Measurements from ENCODE around the gene PODN. TPM values are rescaled to one million over a fixed set of nuclear protein-coding genes. Genes with fewer than 3 reads are reported as not detected.

PODN gene
- total RNA-seq, 1 experiment from 2014 or later, result 0.10 TPM

GRCh38 chr1:53114581-53115400 is 52.8 kb downstream of the PODN start:
- no peak for DNase-seq (ENCODE audit: low spot score)

- DNase-seq (ENCODE audit: low spot score), result peak; percentile 75
These were observed 53.6 kb downstream of the PODN start for GRCh38 chr1:53115403-53116306.

GRCh38 chr1:53116307-53116810 is 54.3 kb downstream of the PODN start:
- DNase-seq (ENCODE audit: low spot score), result no peak

GRCh38 chr1:53116933-53117600 is 55.1 kb downstream of the PODN start:
- no peak for DNase-seq (ENCODE audit: low spot score)

GRCh38 chr1:53117836-53118235 is 55.8 kb downstream of the PODN start:
- no peak for DNase-seq (ENCODE audit: low spot score)

GRCh38 chr1:53120659-53121058 is 58.6 kb downstream of the PODN start:
- DNase-seq (ENCODE audit: low spot score), result no peak

GRCh38 chr1:53121319-53122172 is 59.5 kb downstream of the PODN start:
- DNase-seq (ENCODE audit: low spot score), result peak; percentile 64

GRCh38 chr1:53122201-53122885 is 60.3 kb downstream of the PODN start:
- DNase-seq (ENCODE audit: low spot score), result no peak

- DNase-seq (ENCODE audit: low spot score), result no peak
These were observed 61.0 kb downstream of the PODN start for GRCh38 chr1:53122961-53123413.

- DNase-seq (ENCODE audit: low spot score), result no peak
These were observed 61.6 kb downstream of the PODN start for GRCh38 chr1:53123453-53124140.

GRCh38 chr1:53125122-53125521 is 63.1 kb downstream of the PODN start:
- no peak for DNase-seq (ENCODE audit: low spot score)

- DNase-seq (ENCODE audit: low spot score), result no peak
These were observed 63.8 kb downstream of the PODN start for GRCh38 chr1:53125623-53126360.

- no peak for DNase-seq (ENCODE audit: low spot score)
These were observed 64.5 kb downstream of the PODN start for GRCh38 chr1:53126495-53126894.

GRCh38 chr1:53127546-53127945 is 65.5 kb downstream of the PODN start:
- no peak for DNase-seq (ENCODE audit: low spot score)

- DNase-seq (ENCODE audit: low spot score), result no peak
These were observed 66.4 kb downstream of the PODN start for GRCh38 chr1:53128401-53128800.

- DNase-seq (ENCODE audit: low spot score), result no peak
These were observed 68.0 kb downstream of the PODN start for GRCh38 chr1:53129891-53130597.

- no peak for DNase-seq (ENCODE audit: low spot score)
These were observed 68.5 kb downstream of the PODN start for GRCh38 chr1:53130598-53130877.

GRCh38 chr1:53130878-53131589 is 69.0 kb downstream of the PODN start:
- DNase-seq (ENCODE audit: low spot score), result no peak
